ENCODE results near the gene SVOP. TPM values are rescaled to one million over a fixed set of nuclear protein-coding genes. Genes with fewer than 3 reads are reported as not detected.

SVOP gene
- total and polyA plus RNA-seq, 2 donors (not counting 1 experiment from before 2014, with no cell fraction given): not detected

- Histone ChIP-seq H3K27ac (ENCODE audit: insufficient read depth, low read length) (no peak overlapping the region), H3K4me1 (ENCODE audit: control insufficient read depth, extremely low read depth, insufficient read depth, low read length) (no peaks in the 10 kb centered on the region), H3K4me2 (ENCODE audit: extremely low read depth, insufficient read depth, low read length) (no peak overlapping the region), H3K4me3 (replicated peaks in 1 of 4; ENCODE audit: control extremely low read depth in 1 of 4, insufficient read depth in 1 of 4, low read depth in 3 of 4, low read length in 4 of 4) (no peak overlapping the region), H4K20me1 (ENCODE audit: control insufficient read depth, extremely low read depth, insufficient read depth, low read length) (no peaks in the 10 kb centered on the region), H3K79me2 (ENCODE audit: control insufficient read depth, insufficient read depth, low read length) (no peaks in the 10 kb centered on the region), H2AFZ (ENCODE audit: low read length) (no peak overlapping the region), H3K9ac (ENCODE audit: insufficient read depth, low read length) (no peak overlapping the region), H3K36me3 (ENCODE audit: control insufficient read depth, insufficient read depth, low read length) (no peaks in the 10 kb centered on the region), H3K9me3 (ENCODE audit: control insufficient read depth, insufficient read depth, low read depth, low read length) (no peaks in the 10 kb centered on the region), H3K27me3 (ENCODE audit: control insufficient read depth, insufficient read depth, low read length) (no peaks in the 10 kb centered on the region)
- no peak for DNase-seq (ENCODE audit: low read depth in 2 of 2)
- TF ChIP-seq EZH2 (IDR thresholded peaks at IDR 0.05; ENCODE audit: low read length, missing control alignments) (no peak), CTCF (conservative IDR thresholded peaks at IDR 0.05 in 1 of 2, IDR thresholded peaks at IDR 0.05 in 1 of 2; ENCODE audit: low read depth in 1 of 2, low read length in 2 of 2) (no peak)
Observed at GRCh38 chr12:108962256-108962655, 58.6 kb downstream of the SVOP start.

- Histone ChIP-seq H3K36me3 (ENCODE audit: control insufficient read depth, insufficient read depth, low read length) (no peaks in the 10 kb centered on the region), H3K27me3 (ENCODE audit: control insufficient read depth, insufficient read depth, low read length) (no peaks in the 10 kb centered on the region), H2AFZ (ENCODE audit: low read length) (no peak overlapping the region), H3K4me3 (replicated peaks in 1 of 4; ENCODE audit: control extremely low read depth in 1 of 4, insufficient read depth in 1 of 4, low read depth in 3 of 4, low read length in 4 of 4) (no peak overlapping the region), H3K4me2 (ENCODE audit: extremely low read depth, insufficient read depth, low read length) (no peak overlapping the region), H3K27ac (ENCODE audit: insufficient read depth, low read length) (no peak overlapping the region), H3K9me3 (ENCODE audit: control insufficient read depth, insufficient read depth, low read depth, low read length) (no peaks in the 10 kb centered on the region), H3K4me1 (ENCODE audit: control insufficient read depth, extremely low read depth, insufficient read depth, low read length) (no peaks in the 10 kb centered on the region), H3K9ac (ENCODE audit: insufficient read depth, low read length) (no peak overlapping the region), H3K79me2 (ENCODE audit: control insufficient read depth, insufficient read depth, low read length) (no peaks in the 10 kb centered on the region), H4K20me1 (ENCODE audit: control insufficient read depth, extremely low read depth, insufficient read depth, low read length) (no peaks in the 10 kb centered on the region)
- TF ChIP-seq EZH2 (IDR thresholded peaks at IDR 0.05; ENCODE audit: low read length, missing control alignments) (no peak), CTCF (conservative IDR thresholded peaks at IDR 0.05 in 1 of 2, IDR thresholded peaks at IDR 0.05 in 1 of 2; ENCODE audit: low read depth in 1 of 2, low read length in 2 of 2) (no peak)
- no peak for DNase-seq (ENCODE audit: low read depth in 2 of 2)
Observed at GRCh38 chr12:108959748-108960655, 60.9 kb downstream of the SVOP start.

- no peaks in the 10 kb centered on the region for H3K27me3 ChIP-seq (ENCODE audit: control insufficient read depth, insufficient read depth, low read length)
- H3K9ac ChIP-seq (ENCODE audit: insufficient read depth, low read length): no peak overlapping the region
- no peaks in the 10 kb centered on the region for H3K36me3 ChIP-seq (ENCODE audit: control insufficient read depth, insufficient read depth, low read length)
- no peaks in the 10 kb centered on the region for H4K20me1 ChIP-seq (ENCODE audit: control insufficient read depth, extremely low read depth, insufficient read depth, low read length)
- no peaks in the 10 kb centered on the region for H3K9me3 ChIP-seq (ENCODE audit: control insufficient read depth, insufficient read depth, low read depth, low read length)
- no peaks in the 10 kb centered on the region for H3K4me1 ChIP-seq (ENCODE audit: control insufficient read depth, extremely low read depth, insufficient read depth, low read length)
- H2AFZ ChIP-seq (ENCODE audit: low read length): no peak overlapping the region
- H3K4me3 ChIP-seq (replicated peaks in 1 of 4; ENCODE audit: control extremely low read depth in 1 of 4, insufficient read depth in 1 of 4, low read depth in 3 of 4, low read length in 4 of 4): no peak overlapping the region
- H3K27ac ChIP-seq (ENCODE audit: insufficient read depth, low read length): no peak overlapping the region
- peak in 1 of 2 donors; percentile 46 for DNase-seq (ENCODE audit: low read depth in 2 of 2)
- TF ChIP-seq CTCF (conservative IDR thresholded peaks at IDR 0.05 in 1 of 2, IDR thresholded peaks at IDR 0.05 in 1 of 2; ENCODE audit: low read depth in 1 of 2, low read length in 2 of 2): no peak
- no peak for TF ChIP-seq EZH2 (IDR thresholded peaks at IDR 0.05; ENCODE audit: low read length, missing control alignments)
- H3K4me2 ChIP-seq (ENCODE audit: extremely low read depth, insufficient read depth, low read length): no peak overlapping the region
- H3K79me2 ChIP-seq (ENCODE audit: control insufficient read depth, insufficient read depth, low read length): no peaks in the 10 kb centered on the region
Observed at GRCh38 chr12:108955225-108955835, 65.5 kb downstream of the SVOP start.
